ENCODE measurements around the gene TBC1D3. TPM values are rescaled to one million over a fixed set of nuclear protein-coding genes. Genes with fewer than 3 reads are reported as not detected.

TBC1D3 gene
- total RNA-seq (2022; extraction: Qiagen RNA extraction) = not detected in 5 replicates

DNA sequence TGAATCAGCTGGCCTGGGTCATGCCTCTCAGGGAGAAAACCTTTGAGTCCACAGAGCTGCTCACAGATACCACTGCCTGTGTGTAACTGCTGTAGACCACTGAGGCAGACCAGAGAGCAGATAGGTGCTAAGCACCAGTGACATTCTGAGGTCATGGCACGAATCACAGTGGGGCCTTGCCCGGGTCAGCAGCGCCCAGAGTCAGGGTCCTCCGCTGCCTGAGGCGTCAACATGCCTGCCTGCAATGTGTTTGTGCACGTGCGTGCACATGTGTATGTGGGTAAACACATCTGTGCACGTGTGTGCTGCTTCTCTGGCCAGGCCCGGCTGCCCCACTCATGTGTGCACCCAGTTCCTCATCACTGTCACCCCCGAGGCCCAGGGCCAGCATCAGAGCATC is at the start of gene TBC1D3:
Gene TBC1D3 (minus strand): TSS at position 101 of the 400 bp plus-strand sequence. CDS start 1,526 bp downstream, outside the sequence.

Other genes starting within 250 kb of the TBC1D3 start
- 7.0 to 12.7 TPM (median 12.1 TPM) in 5 replicates for gene TBC1D3L, start 203.5 kb downstream of the TBC1D3 start, total RNA-seq (2022; extraction: Qiagen RNA extraction)
- gene TBC1D3D, start 188.6 kb downstream of the TBC1D3 start, total RNA-seq (2022; extraction: Qiagen RNA extraction) = 0.06 to 0.13 TPM (median 0.08 TPM) in 4 of 5 replicates, not detected in the other
- not detected in 5 replicates for gene TBC1D3C, start 123.9 kb downstream of the TBC1D3 start, total RNA-seq (2022; extraction: Qiagen RNA extraction)
- not detected in 5 replicates for gene TBC1D3E, start 64.6 kb downstream of the TBC1D3 start, total RNA-seq (2022; extraction: Qiagen RNA extraction)
- gene MRPL45, start 104.6 kb upstream of the TBC1D3 start, total RNA-seq (2022; extraction: Qiagen RNA extraction) = 58.4 to 63.0 TPM (median 60.6 TPM) in 5 replicates
- 0.02 to 0.06 TPM (median 0.03 TPM) in 5 replicates for gene GPR179, start 151.4 kb upstream of the TBC1D3 start, total RNA-seq (2022; extraction: Qiagen RNA extraction)
- gene SOCS7, start 159.3 kb upstream of the TBC1D3 start, total RNA-seq (2022; extraction: Qiagen RNA extraction) = 10.2 to 14.9 TPM (median 13.1 TPM) in 5 replicates
- 55.8 to 72.5 TPM (median 63.4 TPM) in 5 replicates for gene ARHGAP23, start 235.9 kb upstream of the TBC1D3 start, total RNA-seq (2022; extraction: Qiagen RNA extraction)